NK-92 (cell line): ENCODE results near the gene RAB3IL1.
"Not testable (repeated sequence)": the region's sequence is repeated elsewhere in the genome, so short reads cannot be mapped to it uniquely, and the experiment has no call there.

Experiments
- DNase-seq: peaks from one replicate; lab custom pipeline; 2025; ENCODE audit not compliant: unreplicated experiment; lab: John Stamatoyannopoulos, UW

Gene RAB3IL1

GRCh38 chr11:61887839-61888494, 29.4 kb downstream of the RAB3IL1 start:
- no peak for DNase-seq

DNA sequence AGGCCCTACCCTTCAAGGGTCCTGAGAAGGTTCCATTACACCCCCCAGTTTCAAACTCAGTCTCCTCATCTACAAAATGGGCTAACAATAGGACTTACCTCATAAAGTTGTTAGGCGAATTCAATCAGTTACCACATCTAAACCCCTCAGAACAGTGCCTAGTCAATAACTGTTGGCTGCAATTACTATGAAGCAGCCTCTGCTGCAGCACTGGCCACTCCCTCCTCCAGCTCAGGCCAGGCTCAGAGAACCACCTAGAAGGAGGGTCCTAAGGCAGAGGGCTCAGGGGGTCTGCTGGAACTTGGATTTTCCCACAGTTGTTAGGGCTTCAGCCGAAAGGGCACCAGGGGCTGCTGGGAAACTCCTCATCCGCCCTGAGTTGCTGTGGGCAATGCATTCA, 30.7 kb downstream of the RAB3IL1 start:
- no peak for DNase-seq

DNA sequence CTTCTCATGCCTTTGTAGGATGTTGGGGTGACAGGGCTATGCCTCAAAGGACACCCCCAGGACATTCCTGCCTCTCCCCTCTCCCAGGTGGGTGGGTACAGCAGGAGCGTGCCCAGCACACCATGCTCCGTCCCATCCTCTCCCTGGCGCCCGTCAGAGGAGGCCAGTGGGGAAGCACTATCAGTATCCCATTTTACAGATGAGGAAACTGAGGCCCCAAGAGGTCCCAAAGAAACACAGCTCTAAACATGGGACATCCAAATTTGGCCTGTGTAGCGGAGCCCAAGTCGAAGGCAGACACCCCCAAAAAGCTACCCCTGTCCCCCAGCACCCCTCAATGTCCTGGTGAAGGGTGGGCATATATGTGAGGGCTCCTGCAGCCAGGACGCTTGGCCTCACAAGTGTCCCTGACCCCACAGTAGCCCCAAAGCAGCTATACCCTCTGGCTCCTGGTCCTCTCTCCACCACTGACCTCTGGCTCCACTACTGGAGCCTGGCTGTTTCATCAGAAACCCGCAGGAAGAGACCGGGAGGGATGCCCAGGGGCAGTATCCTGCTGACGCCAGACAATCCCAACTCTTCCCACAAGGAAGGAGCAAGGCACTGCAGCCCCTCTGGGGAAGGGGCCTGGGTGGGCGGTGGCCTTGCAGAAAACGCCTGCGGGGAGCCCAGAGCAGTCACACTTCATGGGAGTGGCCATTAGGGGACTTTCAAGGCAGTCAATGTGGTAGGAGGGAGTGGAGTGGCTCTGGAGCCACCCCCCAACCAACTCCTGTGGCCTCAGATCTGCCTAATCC, 31.4 kb downstream of the RAB3IL1 start:
- DNase-seq = no peak

GRCh38 chr11:61885166-61885778, 32.1 kb downstream of the RAB3IL1 start:
- DNase-seq = no peak

DNA sequence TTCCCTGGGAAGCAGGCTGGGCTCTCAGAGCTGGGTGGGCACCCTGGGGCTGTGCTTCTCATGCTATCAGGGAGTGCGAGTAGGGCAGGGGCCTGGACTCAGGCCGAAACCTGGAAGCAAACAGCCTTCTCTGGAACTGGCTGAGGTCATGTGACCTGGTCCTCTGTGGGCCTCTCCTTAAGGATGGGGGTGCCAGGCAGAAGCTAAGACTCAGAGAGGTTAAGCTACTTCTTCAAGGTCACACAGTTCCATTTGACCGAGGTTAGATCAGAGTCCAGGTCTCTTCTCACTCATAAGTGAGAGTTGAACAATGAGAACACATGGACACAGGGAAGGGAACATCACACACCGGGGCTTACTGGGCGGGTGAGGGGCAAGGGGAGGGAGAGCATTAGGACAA, 33.4 kb downstream of the RAB3IL1 start:
- DNase-seq = no peak

GRCh38 chr11:61883327-61883726, 34.0 kb downstream of the RAB3IL1 start:
- DNase-seq = no peak

DNA sequence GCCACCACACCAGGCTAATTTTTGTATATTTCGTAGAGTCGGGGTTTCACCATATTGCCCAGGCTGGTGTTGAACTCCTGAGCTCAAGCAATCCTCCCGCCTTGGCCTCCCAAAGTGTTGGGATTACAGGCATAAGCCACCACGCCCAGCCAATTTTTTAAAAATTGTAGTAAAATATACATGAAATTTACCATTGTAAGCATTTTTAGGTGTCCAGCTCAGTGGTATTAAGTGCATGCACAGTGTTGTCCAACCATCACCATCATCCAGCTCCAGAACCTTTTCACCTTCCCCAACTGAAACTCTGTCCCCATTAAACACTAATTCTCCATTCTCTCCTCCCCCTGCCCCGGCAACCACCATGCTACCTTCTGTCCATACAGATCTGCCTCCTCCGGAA, 34.5 kb downstream of the RAB3IL1 start:
- DNase-seq = no peak

DNA sequence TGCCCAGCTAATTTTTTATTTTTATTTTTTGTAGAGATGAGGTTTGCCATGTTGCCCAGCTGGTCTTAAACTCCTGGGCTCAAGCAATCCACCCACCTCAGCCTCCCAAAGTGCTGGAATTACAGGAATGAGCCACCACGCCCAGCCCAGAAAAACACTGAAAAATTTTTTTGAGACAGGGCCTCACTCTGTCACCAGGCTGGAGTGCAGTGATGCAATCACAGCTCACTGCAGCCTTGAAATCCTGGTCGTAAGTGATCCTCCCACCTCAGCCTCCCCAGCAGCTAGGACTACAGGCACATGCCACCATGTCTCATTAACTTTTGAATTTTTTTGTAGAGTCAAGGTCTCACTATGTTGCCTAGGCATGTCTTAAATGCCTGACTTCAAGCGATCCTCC, 35.1 kb downstream of the RAB3IL1 start:
- not testable (repeated sequence) for DNase-seq

DNA sequence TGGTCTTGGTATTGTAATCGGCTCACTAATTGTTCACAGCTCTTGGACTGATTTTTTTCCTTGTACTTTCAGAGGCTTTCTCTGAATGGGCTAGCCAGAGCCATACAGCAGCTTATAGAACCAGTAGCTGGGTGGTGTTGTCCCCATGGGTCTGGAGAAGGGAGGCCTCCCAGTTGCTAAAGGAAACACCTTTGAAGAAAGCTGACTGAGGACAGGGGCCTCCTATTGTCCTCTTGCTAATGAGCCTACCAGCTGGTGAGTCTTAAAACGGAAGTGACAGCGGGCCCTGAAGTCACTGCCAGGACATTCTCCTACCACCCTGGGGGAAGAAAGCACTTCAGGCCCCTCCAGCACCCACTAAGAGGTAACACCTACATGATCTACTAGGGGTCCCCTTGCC, 36.0 kb downstream of the RAB3IL1 start:
- DNase-seq = no peak

DNA sequence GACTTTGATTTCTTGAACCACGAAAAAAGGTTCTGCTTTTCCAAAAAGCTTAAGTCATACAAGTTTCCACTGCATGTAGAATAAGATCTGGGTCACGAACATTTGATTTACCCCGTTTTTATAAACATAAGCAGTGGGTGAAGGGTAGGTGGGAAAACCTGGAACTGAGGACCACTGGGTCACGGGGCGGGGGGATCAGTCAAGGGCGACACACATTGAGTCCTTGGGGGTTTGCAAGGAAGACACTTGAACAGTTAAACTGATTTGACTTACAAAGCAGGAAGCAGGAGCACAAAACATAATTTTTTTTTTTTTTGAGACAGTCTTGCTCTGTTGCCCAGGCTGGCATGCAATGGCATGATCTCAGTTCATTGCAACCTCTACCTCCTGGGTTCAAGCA, 36.9 kb downstream of the RAB3IL1 start:
- DNase-seq = no peak

DNA sequence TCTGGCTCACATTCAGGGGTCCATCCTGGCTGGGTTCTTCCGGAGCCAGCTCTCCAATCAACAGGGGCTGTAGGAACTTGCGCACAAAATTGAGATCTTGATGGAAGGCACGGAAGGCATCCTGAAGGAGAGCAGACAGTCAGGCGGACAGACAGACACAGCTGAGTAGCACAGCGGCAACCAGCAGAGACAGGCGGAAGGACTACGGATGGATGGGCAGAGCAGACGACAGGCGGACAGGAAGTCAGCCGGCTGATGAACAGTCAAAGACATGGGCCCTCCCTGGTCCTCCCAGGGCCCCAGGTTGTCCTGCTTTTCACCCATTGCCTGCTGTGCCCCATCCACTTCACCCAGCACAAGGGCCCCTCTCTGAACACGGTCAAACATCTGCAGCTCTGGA, 37.3 kb downstream of the RAB3IL1 start:
- no peak for DNase-seq

- DNase-seq = no peak
Observed at GRCh38 chr11:61879152-61879551, 38.2 kb downstream of the RAB3IL1 start.

DNA sequence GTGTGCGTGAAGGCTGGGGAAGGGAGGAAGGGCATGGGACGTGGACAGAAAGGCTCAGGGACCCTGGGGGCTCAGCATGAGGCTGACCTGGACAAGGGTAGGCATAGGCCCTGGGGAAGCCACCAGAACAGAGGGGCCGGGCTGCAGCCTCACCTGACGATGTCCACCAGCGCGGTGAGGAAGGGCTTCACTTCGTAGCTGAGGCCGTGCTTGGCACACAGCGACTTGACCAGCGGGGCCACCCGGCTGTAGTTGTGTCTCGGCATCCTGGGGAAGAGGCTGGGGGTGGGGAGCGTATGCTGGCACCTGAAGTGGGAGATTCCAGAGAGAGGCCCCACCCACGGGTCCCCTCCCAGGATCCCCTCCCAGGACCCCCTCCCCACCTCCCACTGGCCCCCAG, 41.7 kb downstream of the RAB3IL1 start:
- DNase-seq = no peak

DNA sequence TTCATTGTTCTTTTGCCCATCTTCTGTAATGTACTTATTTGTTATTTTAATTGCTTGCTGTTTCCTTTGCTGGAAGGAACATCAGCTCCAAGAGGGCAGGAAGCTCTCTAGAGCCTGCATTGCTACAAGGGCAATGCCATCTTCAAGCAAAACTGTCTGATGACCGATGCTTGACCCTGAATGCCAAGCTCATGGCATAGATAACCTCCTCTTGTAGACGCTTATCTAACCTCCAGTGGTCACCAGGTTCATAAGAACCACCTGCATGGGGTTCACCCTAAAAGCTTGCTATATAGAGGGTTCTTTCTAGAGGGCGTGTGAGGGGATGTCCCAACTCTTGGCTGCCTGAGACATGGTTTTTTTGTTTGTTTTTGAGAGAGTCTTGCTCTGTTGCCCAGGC, 42.5 kb downstream of the RAB3IL1 start:
- DNase-seq = no peak

GRCh38 chr11:61874377-61874809, 43.0 kb downstream of the RAB3IL1 start:
- no peak for DNase-seq

GRCh38 chr11:61873588-61874376, 43.6 kb downstream of the RAB3IL1 start:
- DNase-seq = no peak

DNA sequence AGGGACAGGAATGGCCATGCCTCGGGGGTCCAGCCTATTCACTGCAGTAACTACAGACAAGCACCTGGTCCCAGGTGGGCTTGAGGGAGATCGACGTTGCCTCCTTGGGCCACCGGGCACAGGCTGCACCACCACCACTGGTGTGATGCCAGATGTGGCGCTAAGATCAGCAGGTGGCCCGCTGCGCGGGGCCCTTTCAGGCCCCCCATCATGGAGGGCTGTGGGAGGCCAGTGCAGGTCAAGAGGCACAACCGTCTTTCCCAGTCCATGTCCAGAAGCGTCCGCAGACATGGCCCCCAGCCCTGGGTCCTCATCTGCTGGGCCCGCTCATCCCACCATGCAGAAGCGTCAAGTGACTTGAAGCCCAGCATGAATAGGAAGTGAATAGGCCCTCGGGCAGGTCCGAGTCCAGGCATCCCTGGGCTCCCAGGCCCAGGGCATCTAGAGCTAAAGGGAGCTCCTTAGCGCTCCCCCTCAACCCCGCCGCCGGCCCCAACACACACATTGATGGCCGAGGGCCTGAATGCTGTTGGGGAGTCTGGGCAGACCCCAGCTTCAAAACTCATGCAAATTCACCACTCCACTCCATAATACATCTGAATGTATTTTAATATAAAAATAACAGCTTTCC, 44.3 kb downstream of the RAB3IL1 start:
- no peak for DNase-seq

- DNase-seq = no peak
Observed at GRCh38 chr11:61871158-61871597, 46.2 kb downstream of the RAB3IL1 start.

GRCh38 chr11:61870541-61871031, 46.8 kb downstream of the RAB3IL1 start:
- DNase-seq = no peak

DNA sequence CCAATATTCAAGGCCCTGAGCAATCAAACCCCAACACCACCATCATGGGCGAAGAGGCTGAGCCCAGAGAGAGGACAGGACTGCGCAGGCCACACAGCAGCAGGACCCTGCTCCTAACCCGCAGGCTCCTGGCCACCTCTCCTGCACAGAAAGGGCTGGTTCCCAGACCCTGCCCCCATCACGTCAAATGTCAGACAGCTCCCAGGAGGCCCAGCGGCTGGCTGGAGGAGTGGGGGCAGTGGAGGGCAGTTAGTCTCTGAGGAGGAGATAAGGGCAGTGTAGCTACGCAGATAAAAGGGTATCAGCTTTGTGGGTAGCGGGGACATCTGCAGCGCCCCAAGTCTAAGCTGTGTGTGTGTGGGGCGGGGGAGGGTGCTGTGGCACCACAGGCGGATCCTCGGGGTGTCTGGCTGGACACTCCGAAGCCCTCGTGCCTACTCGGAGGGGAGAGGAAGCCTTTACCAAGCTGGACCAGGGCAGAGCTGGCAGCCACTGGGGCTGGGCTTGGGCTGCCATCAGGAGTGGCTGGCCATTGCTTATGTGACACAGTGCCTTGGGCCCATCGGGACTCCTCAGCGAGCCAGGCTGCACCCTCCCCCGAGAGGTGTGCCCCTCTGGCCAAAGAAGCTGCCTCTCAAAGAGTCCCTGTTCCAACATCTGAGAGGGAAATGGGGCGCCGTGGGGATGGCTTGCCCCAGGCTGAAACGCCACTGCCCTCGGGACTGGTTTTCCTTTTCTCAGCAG, 47.5 kb downstream of the RAB3IL1 start:
- no peak for DNase-seq
